HepG2 (cell line): ENCODE measurements around the gene SMIM13.

ENCODE experiments used
- ELF4 ChIP-seq: sonication (generic); formaldehyde crosslinking; IDR thresholded peaks from 2 replicates; pipeline ENCODE4 v1.5.0; 2020; ENCODE audit warnings: missing genetic modification reagents, mild to moderate bottlenecking, moderate library complexity, borderline replicate concordance
- SALL2 ChIP-seq: sonication (generic); formaldehyde crosslinking; IDR thresholded peaks from 2 replicates; pipeline ENCODE4 v1.8.1; 2023; ENCODE audit warnings: mild to moderate bottlenecking, missing genetic modification reagents, inconsistent platforms
- ZMYM2 ChIP-seq: sonication (generic); formaldehyde crosslinking; IDR thresholded peaks from 2 replicates; pipeline ENCODE4 v1.8.0; 2022; ENCODE audit warnings: mild to moderate bottlenecking, missing genetic modification reagents
- TF ChIP-seq, protein P1 (sequence below): sonication (generic); formaldehyde crosslinking; IDR thresholded peaks from 2 replicates; pipeline ENCODE4 v1.4.0; 2020; ENCODE audit warnings: missing genetic modification reagents

- TF ChIP-seq SALL2 (CRISPR knock-in tag): no peak
- TF ChIP-seq, protein P1, sequence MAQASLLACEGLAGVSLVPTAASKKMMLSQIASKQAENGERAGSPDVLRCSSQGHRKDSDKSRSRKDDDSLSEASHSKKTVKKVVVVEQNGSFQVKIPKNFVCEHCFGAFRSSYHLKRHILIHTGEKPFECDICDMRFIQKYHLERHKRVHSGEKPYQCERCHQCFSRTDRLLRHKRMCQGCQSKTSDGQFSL (CRISPR knock-in tag): no peak
- TF ChIP-seq ELF4 (CRISPR knock-in tag): no peak
- TF ChIP-seq ZMYM2 (CRISPR knock-in tag): no peak
Measured at GRCh38 chr6:11149551-11149950, 55.9 kb downstream of the SMIM13 start.
